Panc1 (cell line): Measurements from ENCODE around the gene KRTAP19-3. TPM values are rescaled to one million over a fixed set of nuclear protein-coding genes. Genes with fewer than 3 reads are reported as not detected.

Experiments
- ATAC-seq: fragments of 200-7000 bp; cut with Tn5 transposase; 2 replicates; pipeline ENCODE4 v1.9.1; 2020; ENCODE audit warnings: mild to moderate bottlenecking, moderate library complexity
- BruUV-seq: library from RNA; stranded (reverse); fragments of 400-500 nt; replicated peaks from 2 replicates; lab custom pipeline; 2021; lab: Mats Ljungman, UMichigan
- CTCF ChIA-PET: fragments of 300-600 bp; sonication (Branson Sonifier 250); formaldehyde crosslinking; loops from one replicate; lab custom pipeline; 2022; ENCODE audit warnings: antibody characterized with exemption; lab: Charles Lee
- POLR2A ChIA-PET: fragments of 300-600 bp; sonication (Branson Sonifier 250); formaldehyde crosslinking; loops from one replicate; lab custom pipeline; 2022; ENCODE audit warnings: antibody characterized with exemption; lab: Charles Lee
- DNase-seq: peaks from one replicate; pipeline ENCODE4 v3.0.0-alpha.2; 2010; ENCODE audit warnings: low read depth, low spot score
- H3K27ac ChIP-seq: 2 replicates; pipeline ENCODE4 v1.5.1; 2011; ENCODE audit warnings: mild to moderate bottlenecking, low read length, inconsistent platforms
- H3K27me3 ChIP-seq: fragments of 200-500 bp; sonication (Bioruptor generic); 2 replicates; pipeline ENCODE4 v1.6.0; 2014; ENCODE audit warnings: low read length, inconsistent platforms; ENCODE audit not compliant: control insufficient read depth, insufficient read depth
- H3K36me3 ChIP-seq: fragments of 200-500 bp; sonication (Bioruptor generic); 2 replicates; pipeline ENCODE4 v1.5.1; 2014; ENCODE audit warnings: inconsistent platforms, mild to moderate bottlenecking, low read length, moderate library complexity; ENCODE audit not compliant: control insufficient read depth, insufficient read depth
- H3K4me1 ChIP-seq: 2 replicates; pipeline ENCODE4 v1.5.1; 2011; ENCODE audit warnings: inconsistent platforms, mild to moderate bottlenecking, low read length, moderate library complexity; ENCODE audit not compliant: control insufficient read depth, insufficient read depth
- H3K4me3 ChIP-seq, 2 experiments: 2 replicates each; pipeline ENCODE4 v1.5.1; 2011 to 2012; ENCODE audit warnings: low read depth in 2 of 2, low read length in 2 of 2, mild to moderate bottlenecking in 2 of 2, inconsistent platforms in 1 of 2, moderate library complexity in 1 of 2
- H3K9me3 ChIP-seq: fragments of 200-500 bp; sonication (Bioruptor generic); 2 replicates; pipeline ENCODE4 v1.5.1; 2014; ENCODE audit warnings: low read depth, mild to moderate bottlenecking, inconsistent platforms, low read length, moderate library complexity; ENCODE audit not compliant: control insufficient read depth, insufficient read depth
- CTCF ChIP-seq: fragments of 450-650 bp; IDR thresholded peaks from 2 replicates; pipeline ENCODE4 v1.5.1; 2017; ENCODE audit warnings: mild to moderate bottlenecking
- POLR2AphosphoS5 ChIP-seq: IDR thresholded peaks from 2 replicates; pipeline ENCODE4 v1.6.1; 2012; ENCODE audit warnings: mild to moderate bottlenecking, low read depth, low read length, moderate library complexity
- REST ChIP-seq, 2 experiments: IDR thresholded peaks; 2 replicates each; pipeline ENCODE4 v1.6.1; 2011 to 2012; ENCODE audit warnings: low read depth in 2 of 2, control low read depth in 1 of 2, low read length in 1 of 2, mild to moderate bottlenecking in 1 of 2, moderate library complexity in 1 of 2; ENCODE audit not compliant: insufficient read depth in 1 of 2
- SIN3A ChIP-seq: IDR thresholded peaks from 2 replicates; pipeline ENCODE4 v1.6.1; 2012; ENCODE audit warnings: low read depth, mild to moderate bottlenecking, low read length, moderate library complexity, borderline replicate concordance; ENCODE audit not compliant: insufficient read depth
- TCF7L2 ChIP-seq: IDR thresholded peaks from 2 replicates; pipeline ENCODE4 v1.6.1; 2011; ENCODE audit warnings: mild to moderate bottlenecking, low read depth, low read length, inconsistent platforms
- in situ Hi-C: cut with HindIII; loops from 2 replicates; pipeline ENCODE4 v1.10.0; 2016; ENCODE audit warnings: low sequenced_read_pairs, low pct_unique_long_range_greater_than_20kb
- intact Hi-C: fragments of 100-400 bp; cut with micrococcal nuclease; formaldehyde crosslinking; loops from one replicate; pipeline ENCODE4 v1.10.0; 2022; ENCODE audit not compliant: unreplicated experiment
- total RNA-seq: library from RNA; stranded (reverse); gene quantifications from one replicate; pipeline ENCODE4 v1.2.1, GENCODE V29; 2021; ENCODE audit not compliant: unreplicated experiment

KRTAP19-3 gene
- total RNA-seq, 1 experiment from 2014 or later, result not detected

GRCh38 chr21:30482130-30482529 lies 9.7 kb downstream of the KRTAP19-3 start:
- in situ Hi-C loops, result no loop called here
- Histone ChIP-seq H3K4me3 (no peak overlapping the region), H3K27ac (no peak overlapping the region), H3K36me3 (no peaks in the 10 kb centered on the region), H3K27me3 (no peaks in the 10 kb centered on the region), H3K4me1 (no peaks in the 10 kb centered on the region), H3K9me3 (no peaks in the 10 kb centered on the region)
- ATAC-seq (no peak), DNase-seq (no peak)
- TF ChIP-seq REST (IDR thresholded peaks at IDR 0.05; ENCODE audit: insufficient read depth in 1 of 2, low read depth in 2 of 2, low read length in 1 of 2) (no peak), CTCF (no peak), POLR2AphosphoS5 (no peak), SIN3A (no peak), TCF7L2 (no peak)
- ChIA-PET POLR2A (no interaction called here), CTCF (no interaction called here)
- intact Hi-C loops, result no loop called here
- no TSS peak for BruUV-seq

GRCh38 chr21:30480145-30480544 lies 11.7 kb downstream of the KRTAP19-3 start, which contains the start of gene KRTAP19-1:
KRTAP19-1 (minus strand) TSS chr21:30480367; CDS start chr21:30480317, 50 bp downstream.
- H3K4me1 ChIP-seq, result no peaks in the 10 kb centered on the region
- in situ Hi-C loops (no loop called here), intact Hi-C loops (no loop called here)
- no peak within 1 kb of the TSS for H3K4me3 ChIP-seq
- ChIA-PET POLR2A (no interaction called here), CTCF (no interaction called here)
- no peaks in the 10 kb centered on the region for H3K36me3 ChIP-seq
- DNase-seq (no peak), ATAC-seq (no peak)
- no peak within 1 kb of the TSS for H3K27ac ChIP-seq
- no peak for TF ChIP-seq SIN3A
- no peak for TF ChIP-seq REST (IDR thresholded peaks at IDR 0.05; ENCODE audit: insufficient read depth in 1 of 2, low read depth in 2 of 2, low read length in 1 of 2)
- BruUV-seq, result no TSS peak
- no peaks in the 10 kb centered on the region for H3K9me3 ChIP-seq
- H3K27me3 ChIP-seq, result no peaks in the 10 kb centered on the region
